Stimulated activated naive CD4-positive, alpha-beta T cell treated with Interleukin-2 at 50 U/mL for 16 hours (primary cell): Measurements from ENCODE around the gene ETAA1.

Experiments
- DNase-seq: peaks from one replicate; lab custom pipeline; 2025; lab: John Stamatoyannopoulos, UW

The ETAA1 gene

DNA sequence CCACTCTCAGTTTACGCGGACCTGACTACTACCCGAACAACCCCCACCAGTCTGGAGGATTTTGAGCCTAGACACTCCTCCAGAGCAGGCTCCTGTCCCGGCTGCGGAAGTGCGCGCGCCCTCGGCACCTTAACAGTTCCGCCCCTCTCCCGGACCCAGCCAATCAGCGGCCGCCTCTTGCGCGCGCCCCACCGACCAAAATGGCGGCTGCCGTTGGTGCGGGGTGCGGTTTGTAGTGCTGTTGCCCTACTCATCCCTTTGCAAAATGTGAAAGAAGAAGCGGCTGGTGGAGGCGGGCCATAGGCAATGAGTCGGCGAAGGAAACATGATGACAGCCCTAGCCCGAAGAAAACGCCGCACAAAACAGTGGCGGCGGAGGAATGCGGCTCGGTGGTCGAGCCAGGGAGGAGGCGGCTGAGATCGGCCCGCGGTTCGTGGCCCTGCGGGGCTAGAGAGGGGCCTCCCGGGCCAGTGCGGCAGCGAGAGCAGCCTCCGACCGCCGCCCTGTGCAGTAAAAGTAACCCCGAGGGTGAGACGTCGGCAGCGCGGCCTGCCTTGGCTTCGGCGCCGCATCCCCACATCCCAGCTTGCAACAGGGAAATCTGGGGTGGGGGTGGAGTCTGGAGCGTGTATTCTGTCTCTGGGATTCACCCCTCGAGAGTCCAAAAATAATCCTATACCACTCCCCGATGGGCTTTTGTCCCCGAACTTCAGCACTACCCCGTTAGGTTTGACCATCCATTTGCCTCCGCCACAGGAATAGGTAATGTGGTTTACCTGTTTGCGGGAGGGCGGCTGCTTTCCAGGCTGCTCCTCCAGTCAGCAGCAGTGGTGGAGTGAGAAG lies at the start of gene ETAA1:
Gene ETAA1, plus strand, starts transcription at position 191 of the 844 bp plus-strand sequence. Its CDS starts 116 bp downstream, at position 307.
- DNase-seq = peak; percentile 93

DNA sequence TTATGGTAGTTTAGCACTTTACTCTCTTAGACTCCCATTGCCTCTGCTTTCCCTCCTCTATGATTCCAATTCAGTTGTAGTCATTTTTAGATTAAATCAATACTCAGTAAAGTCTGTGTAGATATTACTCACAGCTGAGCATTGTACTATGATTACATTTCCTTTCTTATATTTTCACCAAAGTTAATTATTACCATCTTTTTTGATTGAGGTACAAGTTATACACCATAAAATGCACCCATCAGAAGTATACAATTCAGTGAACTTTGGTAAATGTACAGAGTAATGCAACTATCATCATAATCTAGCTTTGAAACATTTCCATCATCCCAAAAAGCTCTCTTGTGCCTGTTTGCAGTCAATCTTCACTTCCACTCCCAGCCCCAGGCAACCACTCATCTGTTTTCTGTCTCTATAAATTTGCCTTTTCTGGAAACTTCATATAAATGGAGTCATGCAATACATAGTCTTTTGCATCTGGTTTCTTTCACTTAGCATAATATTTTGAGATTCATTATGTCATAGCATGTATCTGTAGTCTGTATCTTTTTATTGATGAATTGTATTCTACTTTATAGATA lies 30.2 kb upstream of the ETAA1 start:
- DNase-seq = no peak

DNA sequence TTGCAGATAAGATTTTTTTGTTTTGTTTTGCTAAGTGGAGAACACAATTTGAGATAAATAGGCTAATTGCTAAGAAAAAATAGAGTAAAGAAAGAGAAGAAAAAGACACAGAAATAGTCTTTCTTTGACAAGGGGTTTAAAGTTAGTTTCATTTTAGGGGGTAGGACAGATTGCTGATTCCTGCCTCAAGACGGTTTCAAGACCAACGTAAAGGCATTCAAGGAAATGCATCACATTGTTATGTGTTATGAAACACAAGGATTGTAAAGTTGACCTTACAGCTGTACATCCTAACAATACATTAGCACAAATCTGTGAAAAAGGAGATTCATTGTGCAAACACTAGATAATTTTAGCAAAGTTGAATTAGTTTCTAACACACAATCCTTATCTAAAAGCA lies 22.7 kb upstream of the ETAA1 start:
- DNase-seq = no peak

DNA sequence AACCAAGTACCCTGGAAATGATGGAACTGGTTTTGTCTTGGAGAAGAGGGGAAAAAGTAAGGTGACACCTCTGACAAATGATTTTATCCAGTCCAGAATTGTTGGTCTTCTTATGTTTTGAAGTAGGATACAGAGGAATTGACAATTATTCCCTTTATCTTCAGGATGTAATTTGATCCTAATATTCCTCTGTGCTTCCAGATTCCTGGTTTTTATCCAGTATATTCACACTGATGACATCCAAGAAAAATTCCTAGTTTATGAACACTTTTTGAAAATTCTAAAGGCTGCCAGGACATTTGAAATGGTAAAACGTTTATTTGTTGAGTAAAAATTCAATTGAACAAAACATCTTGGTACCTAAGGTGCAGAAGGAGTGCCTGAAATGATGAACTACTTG lies 22.2 kb upstream of the ETAA1 start:
- no peak for DNase-seq

DNA sequence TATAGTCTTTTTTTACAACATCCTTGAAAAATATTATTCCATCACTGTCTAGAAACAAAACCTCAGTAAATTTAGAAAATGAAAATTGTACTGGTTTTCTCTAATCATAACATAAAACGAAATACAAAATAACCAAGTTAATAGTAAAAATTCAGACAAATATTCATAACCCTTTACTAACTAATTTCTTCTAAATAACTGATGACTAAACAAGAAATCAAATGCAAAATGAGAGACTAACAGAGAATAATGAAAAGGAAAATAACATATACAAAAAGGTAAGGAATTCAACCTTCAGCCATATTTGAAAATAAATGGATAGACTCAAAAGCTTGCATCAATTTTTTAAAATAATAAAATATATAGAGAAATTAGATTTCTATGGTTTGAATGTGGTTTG lies 18.6 kb upstream of the ETAA1 start:
- DNase-seq = no peak

DNA sequence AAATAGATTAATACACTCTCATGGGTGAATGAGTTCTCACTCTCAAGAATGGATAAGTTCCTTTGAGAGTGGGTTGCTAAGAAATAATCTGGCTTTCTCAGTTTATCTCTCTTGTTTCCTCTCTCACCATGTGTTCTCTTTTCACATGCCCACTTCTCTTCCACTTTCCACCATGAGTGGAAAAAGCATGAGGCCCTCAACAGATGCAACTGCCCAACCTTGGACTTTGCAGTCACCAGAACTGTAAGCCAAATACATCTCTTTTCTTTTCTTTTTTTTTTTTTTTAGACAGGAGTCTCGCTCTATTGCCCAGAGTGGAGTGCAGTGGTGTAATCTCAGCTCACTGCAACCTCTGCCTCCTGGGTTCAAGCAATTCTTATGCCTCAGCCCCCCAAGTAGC lies 18.1 kb upstream of the ETAA1 start:
- DNase-seq = no peak

DNA sequence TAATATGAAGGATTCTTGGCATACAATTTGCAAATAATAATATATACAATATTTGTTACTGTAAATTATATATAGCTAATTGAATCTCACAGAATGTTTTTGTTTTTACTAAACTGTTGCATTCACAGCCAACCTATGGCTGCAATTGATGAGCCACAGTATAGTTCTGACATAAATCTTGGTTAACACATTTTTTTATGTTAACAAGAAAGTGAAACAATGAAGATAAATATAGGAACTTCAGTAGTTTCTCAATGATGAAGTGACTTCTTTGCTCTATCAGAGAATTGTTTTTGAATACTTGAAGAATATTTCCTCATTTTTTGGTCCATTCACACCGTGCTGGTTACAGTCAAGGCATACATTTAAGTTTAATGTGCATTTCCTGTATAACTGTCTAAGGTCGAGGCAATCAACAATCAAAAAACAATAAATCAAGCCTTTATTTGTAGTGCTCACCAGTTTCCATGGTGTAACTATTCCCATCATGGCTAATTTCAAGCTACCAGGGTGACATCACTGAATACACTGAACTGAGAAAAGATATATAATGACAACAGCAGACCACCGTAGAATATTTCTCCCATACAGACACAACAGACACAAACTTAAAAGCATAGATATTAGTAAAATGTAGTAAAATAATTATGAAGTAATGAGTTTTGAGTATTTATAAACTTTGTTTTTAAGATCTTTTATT lies 12.9 kb upstream of the ETAA1 start:
- no peak for DNase-seq

DNA sequence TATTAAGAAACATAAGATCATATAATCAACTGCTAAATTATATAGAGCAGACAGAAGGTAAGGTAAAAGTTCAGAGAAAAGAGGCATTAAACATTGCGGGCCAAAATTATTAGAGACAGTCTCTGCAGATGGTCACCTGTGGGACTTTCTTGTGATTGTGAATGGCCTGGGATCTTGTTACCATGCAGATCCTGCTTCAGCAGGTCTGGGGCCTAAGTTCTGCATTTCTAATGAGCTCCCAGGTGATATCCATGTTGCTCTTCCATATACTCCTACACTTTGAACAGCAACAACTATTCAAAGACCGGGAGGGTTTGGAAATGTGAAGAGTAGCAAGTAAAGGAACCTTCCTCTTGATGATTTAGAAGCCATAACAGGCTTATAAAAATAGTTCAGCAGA lies 8.5 kb upstream of the ETAA1 start:
- no peak for DNase-seq

DNA sequence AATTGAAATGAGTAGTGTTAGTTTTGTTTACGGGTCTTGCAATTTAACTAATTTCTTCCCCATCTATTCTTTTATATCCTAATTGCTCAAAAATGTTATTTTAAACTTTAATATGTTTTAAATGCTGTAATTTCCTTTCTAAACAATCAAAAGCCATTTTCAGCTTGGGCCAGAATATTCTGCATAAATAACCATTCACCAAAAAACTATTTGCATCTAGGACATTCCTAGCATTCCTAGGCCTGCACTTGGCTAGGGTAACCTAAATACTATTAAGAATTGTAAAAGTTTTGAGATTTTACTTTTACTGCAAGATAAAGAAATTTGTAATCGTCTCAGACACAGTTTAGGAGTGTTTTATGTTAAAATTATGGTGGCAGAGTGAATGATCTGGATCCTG lies 7.8 kb upstream of the ETAA1 start:
- no peak for DNase-seq

DNA sequence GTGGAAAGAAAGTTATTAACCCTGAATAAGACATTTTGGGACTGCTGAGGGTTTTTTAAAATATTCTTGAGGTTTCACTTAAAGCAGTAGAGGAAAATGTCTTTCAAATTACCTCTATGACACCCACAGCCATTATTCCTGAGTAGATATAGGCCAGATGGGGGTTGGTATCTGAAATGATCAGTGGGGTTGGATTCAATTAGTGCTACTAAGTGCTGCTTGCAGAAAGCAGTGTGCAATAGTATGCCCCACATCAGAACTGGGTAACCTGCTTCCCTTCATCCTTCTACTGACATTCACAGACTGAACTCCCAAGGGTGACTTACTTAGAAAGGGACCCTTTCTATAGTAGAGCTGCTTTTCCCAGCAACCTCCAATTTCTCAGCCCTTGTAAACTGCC lies 7.3 kb upstream of the ETAA1 start:
- DNase-seq = no peak

DNA sequence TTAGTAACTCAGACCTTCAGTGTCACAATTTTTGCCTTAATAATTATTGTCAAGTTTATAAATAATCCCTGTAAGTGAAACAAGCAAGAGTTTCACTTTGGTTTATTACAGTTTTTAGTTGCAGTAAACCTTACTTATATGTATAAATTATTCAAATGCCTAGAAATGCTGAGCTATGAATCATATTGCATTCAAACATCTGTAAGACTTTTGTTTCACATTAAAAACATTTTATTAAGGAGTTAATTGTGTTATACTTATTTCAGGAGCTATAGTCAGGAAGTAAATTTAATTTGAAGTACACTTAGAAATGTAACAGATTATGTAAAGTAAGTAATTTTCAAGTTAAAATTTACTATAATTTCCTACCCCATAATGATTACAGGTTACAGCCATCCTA lies 3.9 kb upstream of the ETAA1 start:
- no peak for DNase-seq

DNA sequence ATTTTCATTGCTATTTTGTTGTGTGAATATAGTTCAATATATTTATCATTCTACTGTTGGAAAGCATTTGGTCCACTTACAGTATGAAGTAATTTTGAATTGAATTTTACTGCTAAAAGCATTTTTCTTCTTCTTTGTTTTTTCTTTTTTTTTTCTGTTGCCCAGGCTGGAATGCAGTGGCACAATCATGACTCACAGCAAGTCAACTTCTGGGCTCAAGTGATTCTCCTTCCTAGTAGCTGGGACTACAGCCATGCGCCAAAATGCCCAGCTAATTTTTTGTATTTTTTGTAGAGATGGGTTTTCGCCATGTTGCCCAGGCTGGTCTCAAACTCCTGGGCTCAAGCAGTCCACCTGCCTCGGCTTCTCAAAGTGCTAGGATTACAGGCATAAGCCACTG lies 2.4 kb upstream of the ETAA1 start:
- DNase-seq = no peak

DNA sequence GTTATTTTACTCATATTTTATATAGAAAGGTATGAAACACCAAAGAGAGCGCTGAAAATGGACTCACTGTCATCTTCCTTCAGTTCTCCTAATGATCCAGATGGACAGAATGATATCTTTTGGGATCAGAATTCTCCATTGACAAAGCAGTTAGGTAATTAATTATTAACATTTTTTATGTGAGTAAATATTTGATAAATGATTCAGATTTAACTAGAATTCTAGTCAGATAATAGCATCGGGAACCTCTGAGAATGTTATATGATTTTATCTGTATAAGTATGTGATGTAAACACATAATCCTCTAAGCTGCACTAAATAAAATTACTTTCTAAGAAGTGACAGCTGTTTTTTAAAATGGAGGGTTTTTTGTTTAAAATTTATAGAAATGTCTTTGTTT lies 2.0 kb downstream of the ETAA1 start:
- DNase-seq = no peak

DNA sequence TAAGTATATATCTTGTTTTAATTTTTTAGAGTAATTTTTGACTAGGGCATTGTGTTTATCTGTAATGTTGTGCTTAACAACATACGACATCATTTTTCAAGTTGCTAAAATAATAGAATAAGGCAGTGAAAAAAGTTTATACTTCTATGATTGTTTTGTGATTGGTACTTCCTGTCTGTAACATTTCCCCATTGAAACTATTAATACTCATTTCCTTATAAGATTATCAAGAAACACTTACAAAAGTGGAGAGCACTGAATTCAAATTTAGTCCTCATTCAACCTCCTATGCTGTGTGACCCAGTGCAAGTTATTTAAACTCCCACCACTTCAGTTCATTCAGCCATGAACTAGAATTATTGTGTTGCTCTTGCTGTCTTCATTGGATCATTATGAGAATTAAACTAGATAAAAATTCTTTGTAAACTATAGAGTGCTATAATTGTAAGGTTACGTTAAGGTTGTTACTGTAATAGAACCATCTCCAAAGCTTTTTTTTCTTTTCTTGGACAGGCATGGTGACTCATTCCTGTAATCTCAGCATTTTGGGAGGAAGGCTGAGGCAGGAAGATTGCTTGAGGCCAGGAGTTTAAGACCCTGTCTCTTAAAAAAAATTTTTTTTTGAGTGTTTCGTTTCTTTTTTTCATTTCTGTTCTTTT lies 2.8 kb downstream of the ETAA1 start:
- no peak for DNase-seq

DNA sequence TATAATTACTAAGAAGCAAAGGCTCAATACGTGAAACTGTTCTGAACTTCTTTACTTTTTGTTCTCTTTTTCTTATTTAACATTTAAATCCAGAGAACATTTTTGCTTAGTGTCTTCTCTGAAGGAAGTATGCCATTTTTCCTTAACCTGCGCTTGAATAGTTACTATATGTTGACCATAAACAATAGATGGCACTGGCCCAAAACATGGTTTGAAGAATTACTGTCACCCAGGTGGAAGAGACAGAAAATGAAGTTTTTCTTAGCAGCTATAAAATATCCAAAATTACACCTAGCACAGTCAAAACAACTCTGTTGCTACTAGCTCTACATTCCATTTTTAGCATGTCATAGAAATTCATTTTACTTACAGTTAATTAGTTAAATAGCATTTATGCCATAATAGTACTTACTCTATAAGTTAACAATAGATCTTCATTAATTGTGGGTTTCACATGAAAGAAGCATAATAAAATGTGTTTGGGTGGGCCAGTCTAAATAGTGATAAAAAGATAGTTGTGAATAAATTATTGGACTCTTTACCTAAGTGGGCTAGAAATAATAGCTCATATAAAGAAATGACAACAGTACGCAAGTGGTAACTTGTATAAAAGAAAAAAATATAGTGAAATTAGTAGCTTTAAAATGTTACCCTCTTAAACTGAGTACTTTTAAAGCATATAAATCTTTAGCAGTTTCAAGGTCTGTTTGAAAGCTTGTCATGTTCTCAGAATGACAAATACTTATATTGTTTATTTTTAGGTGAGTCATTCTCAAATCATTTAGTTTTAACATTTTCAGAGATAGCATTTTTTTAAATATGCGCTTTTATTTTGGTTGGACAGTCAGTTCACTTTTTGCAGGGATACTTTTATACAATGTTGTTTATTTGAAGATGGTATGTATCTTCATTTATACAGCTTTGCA lies 3.7 kb downstream of the ETAA1 start:
- DNase-seq = no peak

DNA sequence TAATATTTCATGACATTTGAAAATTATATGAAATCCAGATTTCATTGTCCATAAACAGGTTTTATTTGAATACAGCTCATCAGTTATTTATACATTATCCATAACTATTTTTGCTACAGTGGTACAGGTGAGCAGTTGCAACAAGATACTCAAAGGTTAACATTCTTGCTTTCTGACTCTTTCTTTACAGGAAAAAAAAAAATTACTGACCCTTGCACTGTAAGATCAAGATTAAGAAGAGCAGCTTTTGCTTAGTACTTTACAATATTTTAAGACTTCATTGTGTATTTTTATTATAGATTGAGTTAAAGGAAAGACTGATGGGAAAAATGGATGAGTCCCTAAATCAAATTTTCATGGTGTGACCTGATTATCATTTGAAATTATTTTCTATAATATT lies 11.2 kb downstream of the ETAA1 start:
- DNase-seq = no peak

DNA sequence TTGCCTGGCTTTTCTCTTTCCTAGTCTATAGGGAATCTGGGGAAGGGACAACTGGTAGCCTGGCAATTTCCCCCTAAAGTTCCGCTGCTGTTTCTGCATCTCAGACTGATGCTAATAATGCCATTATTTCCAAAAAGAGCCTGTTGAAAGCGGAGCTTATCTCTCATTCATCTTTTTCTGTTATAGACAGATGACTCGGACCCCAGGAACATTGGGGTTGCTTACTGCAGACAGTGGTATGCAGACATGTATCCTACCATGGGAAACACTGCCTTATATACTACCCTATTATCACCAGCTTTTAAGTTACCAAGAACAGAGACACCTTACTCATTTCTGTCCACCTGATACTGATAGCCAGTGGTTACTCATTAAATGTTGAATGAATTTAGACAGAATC lies 15.3 kb downstream of the ETAA1 start:
- no peak for DNase-seq

DNA sequence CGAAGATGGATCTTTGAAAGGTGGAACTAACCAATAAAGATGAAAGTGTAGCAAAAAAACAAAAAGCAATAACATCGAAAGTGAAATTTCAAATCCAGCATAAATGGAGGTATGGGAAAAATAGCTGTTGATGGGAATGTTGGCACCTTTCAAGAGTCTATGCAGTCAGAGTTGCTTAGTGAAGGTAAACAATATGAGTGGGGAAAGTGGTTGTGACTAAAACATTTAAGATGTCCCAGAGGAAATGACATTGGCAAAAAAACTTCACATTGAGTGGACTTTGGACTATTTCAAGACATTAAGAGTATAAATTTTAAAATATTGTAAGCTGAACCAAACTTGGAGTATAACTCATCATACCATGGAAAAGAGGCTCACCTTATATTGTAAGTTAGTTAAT lies 17.7 kb downstream of the ETAA1 start:
- no peak for DNase-seq

DNA sequence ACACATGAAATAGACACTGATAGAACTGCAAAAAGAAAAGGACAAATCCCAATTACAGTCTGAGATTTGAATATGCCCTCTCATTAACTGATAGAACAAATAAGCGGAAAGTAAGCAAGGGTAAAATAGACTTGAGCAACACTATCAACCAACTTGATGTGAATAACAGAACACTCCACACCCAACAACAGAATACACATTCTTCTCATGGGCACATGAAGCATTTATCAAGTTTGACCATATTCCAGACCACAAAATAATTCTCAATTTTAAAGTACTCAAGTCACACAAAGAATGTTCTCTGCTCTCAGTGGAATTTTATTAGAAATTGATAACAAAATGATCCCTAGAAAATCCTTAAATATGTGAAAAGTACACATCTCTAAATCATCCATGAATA lies 19.0 kb downstream of the ETAA1 start:
- no peak for DNase-seq

DNA sequence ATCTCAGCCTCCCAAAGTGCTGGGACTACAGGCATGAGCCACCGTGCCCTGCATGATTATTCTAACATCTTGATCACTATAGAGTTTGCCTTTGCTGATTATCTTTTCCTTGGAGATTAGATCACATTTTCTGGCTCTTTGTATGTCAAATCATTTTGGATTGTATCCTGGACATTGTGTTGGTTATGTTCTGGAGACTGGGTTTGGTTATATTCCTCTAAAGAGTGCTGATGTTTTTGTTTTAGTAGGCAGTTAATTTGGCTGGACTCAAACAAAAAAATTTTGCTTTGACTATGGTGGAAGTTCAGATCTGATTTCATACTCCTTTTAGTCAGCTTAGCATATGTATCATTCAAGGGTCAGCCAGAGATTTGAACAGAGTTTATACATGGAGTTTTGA lies 26.4 kb downstream of the ETAA1 start:
- no peak for DNase-seq

DNA sequence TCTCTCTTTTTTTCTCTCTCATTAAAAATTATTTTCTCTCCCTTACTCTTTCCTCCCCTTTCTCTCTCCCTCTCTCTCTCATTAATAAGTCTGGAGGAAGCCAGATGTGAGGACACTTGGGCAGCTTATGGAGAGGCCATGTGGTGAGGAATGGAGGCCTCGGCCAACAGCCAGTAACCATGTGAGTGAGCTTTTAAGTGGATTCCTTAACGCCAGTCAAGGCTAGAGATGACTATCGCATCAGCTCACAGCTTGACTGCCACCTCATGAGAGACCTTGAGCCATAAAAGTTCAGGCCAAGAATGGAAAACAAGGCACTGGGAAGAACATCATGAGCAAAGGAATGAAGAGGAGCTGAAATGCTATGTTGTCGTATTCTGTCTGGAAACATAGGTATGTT lies 39.1 kb downstream of the ETAA1 start:
- no peak for DNase-seq

DNA sequence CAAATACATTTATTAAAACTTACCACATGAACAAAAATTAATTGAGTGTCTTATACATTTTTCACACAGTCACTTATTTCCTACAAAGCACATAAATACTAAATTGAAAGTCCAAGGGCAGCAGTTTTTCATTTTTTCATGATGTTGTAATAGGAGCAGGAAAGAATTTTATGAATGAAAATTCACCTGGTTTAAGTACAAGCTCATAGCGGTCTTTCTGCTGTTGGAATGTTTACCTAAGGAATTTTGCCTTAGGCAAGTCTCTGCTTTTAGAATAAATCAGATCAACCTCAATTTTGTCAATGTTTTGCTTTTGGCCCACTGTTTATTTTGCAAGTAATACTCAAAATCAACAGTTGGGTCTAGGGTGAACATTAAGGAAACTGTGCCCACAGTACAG lies 40.0 kb downstream of the ETAA1 start:
- DNase-seq = no peak
